Esophagus muscularis mucosa (tissue), 4 donors: ENCODE results near the gene RBMS1. TPM values are rescaled to one million over a fixed set of nuclear protein-coding genes. Genes with fewer than 3 reads are reported as not detected.

ENCODE experiments used
- DNase-seq: peaks from one replicate; pipeline ENCODE4 v3.0.0-alpha.2; 2017; ENCODE audit errors: extremely low spot score
- H3K27ac ChIP-seq, 4 donors: fragments of 200-600 bp; sonication (generic); replicated peaks in 1 of 4; 1 replicate in 3 of 4; 2 replicates in 1 of 4; pipeline ENCODE4 v1.5.1; 2016 to 2019; ENCODE audit warnings: mild to moderate bottlenecking in 1 of 4
- H3K27me3 ChIP-seq, 4 donors: fragments of 200-600 bp; sonication (generic); one replicate each; pipeline versions ENCODE4 v1.5.1 to v1.6.0; 2016 to 2019
- H3K36me3 ChIP-seq, 4 donors: fragments of 200-600 bp; sonication (generic); one replicate each; pipeline ENCODE4 v1.5.1; 2016 to 2019
- H3K4me1 ChIP-seq, 4 donors: fragments of 200-600 bp; sonication (generic); one replicate each; pipeline ENCODE4 v1.5.1; 2016 to 2019
- H3K4me3 ChIP-seq, 4 donors: fragments of 200-600 bp; sonication (generic); 1 replicate in 2 of 4; 2 replicates in 2 of 4; pipeline ENCODE4 v1.5.1; 2016 to 2019; ENCODE audit warnings: mild to moderate bottlenecking in 4 of 4, moderate library complexity in 1 of 4
- H3K9me3 ChIP-seq, 4 donors: fragments of 200-600 bp; sonication (generic); 1 replicate in 3 of 4; 2 replicates in 1 of 4; pipeline ENCODE4 v1.5.1; 2016 to 2019
- CTCF ChIP-seq, 3 experiments: fragments of 200-600 bp in 2 of 3; fragments of 450-650 bp in 1 of 3; sonication (generic) in 2 of 3; IDR thresholded peaks; one replicate each; pipeline ENCODE4 v1.5.1; 2017 to 2019; ENCODE audit warnings: antibody characterized with exemption in 3 of 3, mild to moderate bottlenecking in 2 of 3, moderate library complexity in 1 of 3
- EP300 ChIP-seq: sonication (generic); formaldehyde crosslinking; IDR thresholded peaks from one replicate; pipeline ENCODE4 v1.6.1; 2017; ENCODE audit warnings: antibody characterized with exemption
- POLR2A ChIP-seq: fragments of 450-650 bp; IDR thresholded peaks from one replicate; pipeline ENCODE4 v1.6.1; 2017; ENCODE audit warnings: antibody characterized with exemption, moderate library complexity, mild to moderate bottlenecking, low read depth
- POLR2AphosphoS5 ChIP-seq, 2 donors: sonication (generic); formaldehyde crosslinking; IDR thresholded peaks; one replicate each; pipeline ENCODE4 v1.6.1; 2017; ENCODE audit warnings: antibody characterized with exemption in 2 of 2
- WGBS: methylation state at CpG from one replicate; pipeline ENCODE4 v1.1.5; 2018; 5-methylcytosine and 5-hydroxymethylcytosine counted together
- intact Hi-C: fragments of 100-400 bp; cut with DNase I; formaldehyde crosslinking; loops from one replicate; pipeline ENCODE4 v1.15.1; 2023
- total RNA-seq, 4 donors: library from RNA; depleted of rRNA; stranded (reverse); fragments of >200 nt; gene quantifications; one replicate each; pipeline versions ENCODE4 v1.1.0 to v1.2.1, GENCODE V29; 2016

The RBMS1 gene, protein sequence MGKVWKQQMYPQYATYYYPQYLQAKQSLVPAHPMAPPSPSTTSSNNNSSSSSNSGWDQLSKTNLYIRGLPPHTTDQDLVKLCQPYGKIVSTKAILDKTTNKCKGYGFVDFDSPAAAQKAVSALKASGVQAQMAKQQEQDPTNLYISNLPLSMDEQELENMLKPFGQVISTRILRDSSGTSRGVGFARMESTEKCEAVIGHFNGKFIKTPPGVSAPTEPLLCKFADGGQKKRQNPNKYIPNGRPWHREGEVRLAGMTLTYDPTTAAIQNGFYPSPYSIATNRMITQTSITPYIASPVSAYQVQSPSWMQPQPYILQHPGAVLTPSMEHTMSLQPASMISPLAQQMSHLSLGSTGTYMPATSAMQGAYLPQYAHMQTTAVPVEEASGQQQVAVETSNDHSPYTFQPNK
- 100 to 1,000 TPM in 1 of 4 donors, 10 to 100 TPM in 3; 86.8 to 116 (median 93.1) TPM for total RNA-seq

GRCh38 chr2:160493227-160494028, at the start of gene RBMS1:
Gene RBMS1, minus strand, starts transcription at chr2:160493807. Its CDS starts 444 bp downstream, at chr2:160493363.
- Histone ChIP-seq H3K4me3 (peak within 1 kb of the TSS; percentile 81 to 95 (median 91)), H3K36me3 (no peaks in the 10 kb centered on the region), H3K27me3 (no peaks in the 10 kb centered on the region), H3K27ac (peak within 1 kb of the TSS; percentile 95 to 99 (median 98)), H3K4me1 (peaks cover 7 to 44% (median 40%) of the 10 kb centered on the region in 4 donors), H3K9me3 (no peaks in the 10 kb centered on the region)
- under 1% methylated on average over 42 of the region's 66 CpGs for WGBS
- intact Hi-C loops: loop anchor here (5.0 to 10.0 kb wide), 5 partner anchors 86 to 479 kb away; no protein-coding TSS in a partner anchor
- no peak for TF ChIP-seq EP300
- no peak for TF ChIP-seq POLR2A
- TF ChIP-seq POLR2AphosphoS5 (IDR thresholded peaks at IDR 0.05): peak; percentile 56 to 73
- DNase-seq: no peak

DNA sequence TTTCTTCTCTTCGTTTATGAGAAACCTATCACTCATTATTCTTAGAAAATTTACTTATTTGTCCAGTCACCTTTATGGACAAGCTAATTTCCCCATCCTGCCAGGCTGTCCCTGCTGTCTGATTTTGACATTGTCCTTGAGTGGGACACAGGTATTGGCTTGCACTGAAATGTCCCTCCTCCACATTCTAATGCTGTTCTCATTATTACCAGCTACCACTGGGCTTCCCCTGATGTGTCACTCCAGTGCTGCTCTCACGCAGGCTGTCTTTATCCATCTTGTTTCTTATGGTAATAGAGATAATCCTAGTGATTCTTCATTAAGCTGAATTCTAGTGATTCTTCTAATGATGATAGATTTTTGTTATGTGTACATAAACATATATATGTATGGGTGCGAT, 48.1 kb upstream of the RBMS1 start:
- WGBS: 96% methylated on average over 3 of the region's 3 CpGs
- intact Hi-C loops: no loop called here
- Histone ChIP-seq H3K4me1 (no peaks in the 10 kb centered on the region), H3K9me3 (no peaks in the 10 kb centered on the region), H3K27ac (no peak overlapping the region), H3K27me3 (no peaks in the 10 kb centered on the region), H3K4me3 (no peak overlapping the region), H3K36me3 (no peaks in the 10 kb centered on the region)
- no peak for DNase-seq
- TF ChIP-seq EP300 (no peak), CTCF (IDR thresholded peaks at IDR 0.05) (no peak), POLR2AphosphoS5 (IDR thresholded peaks at IDR 0.05) (no peak), POLR2A (no peak)

DNA sequence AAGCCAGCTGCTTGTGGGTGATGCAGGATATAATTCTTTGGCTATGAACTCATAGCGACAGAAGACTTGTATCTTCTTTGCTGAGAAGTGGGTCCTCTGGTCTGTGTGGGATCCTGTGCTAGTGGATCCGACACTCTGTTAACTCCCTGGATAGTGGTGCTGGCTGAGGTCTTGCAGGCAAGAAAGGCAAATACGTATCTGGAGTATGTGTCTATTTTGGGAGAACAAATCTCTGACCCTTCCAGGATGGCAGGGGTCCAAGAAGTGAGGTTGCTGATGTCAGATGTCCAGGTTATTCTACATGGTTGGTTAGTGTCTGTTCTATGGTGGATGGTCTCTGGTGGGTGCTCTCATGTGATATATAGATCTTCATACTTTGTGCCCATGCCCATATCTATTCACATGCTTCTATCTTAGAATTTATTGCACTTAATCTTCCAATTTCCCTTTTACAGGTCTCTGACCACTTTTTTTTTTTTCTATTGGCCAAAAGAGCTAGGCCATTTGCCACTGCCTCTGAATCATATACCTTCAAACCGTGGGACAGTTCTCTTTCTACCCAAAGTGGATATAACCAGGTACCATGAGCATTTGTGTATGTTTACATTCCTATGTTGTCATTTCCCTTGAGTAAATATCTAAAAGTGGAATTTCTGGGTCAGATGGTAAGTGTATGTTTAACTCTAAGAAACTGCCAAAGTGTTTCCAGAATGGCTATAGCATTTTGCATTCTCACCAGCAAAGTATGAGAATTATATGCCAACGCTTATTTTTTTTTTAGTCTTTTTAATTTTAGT, 45.1 kb upstream of the RBMS1 start:
- Histone ChIP-seq H3K27me3 (no peaks in the 10 kb centered on the region), H3K9me3 (no peaks in the 10 kb centered on the region), H3K27ac (no peak overlapping the region), H3K4me3 (no peak overlapping the region), H3K36me3 (no peaks in the 10 kb centered on the region), H3K4me1 (peaks cover under 1 to 7% (median 4%) of the 10 kb centered on the region in 4 donors)
- DNase-seq: no peak
- TF ChIP-seq POLR2A (no peak), POLR2AphosphoS5 (IDR thresholded peaks at IDR 0.05) (no peak), CTCF (IDR thresholded peaks at IDR 0.05) (no peak), EP300 (no peak)
- intact Hi-C loops: no loop called here
- 94% methylated on average over 5 of the region's 5 CpGs for WGBS

- Histone ChIP-seq H3K27ac (no peak overlapping the region), H3K4me1 (peaks cover 7 to 14% (median 10%) of the 10 kb centered on the region in 4 donors), H3K4me3 (no peak overlapping the region), H3K9me3 (no peaks in the 10 kb centered on the region), H3K36me3 (no peaks in the 10 kb centered on the region), H3K27me3 (no peaks in the 10 kb centered on the region)
- intact Hi-C loops: no loop called here
- no peak for DNase-seq
- WGBS: 85% methylated on average over 4 of the region's 4 CpGs
- TF ChIP-seq EP300 (no peak), POLR2A (no peak), CTCF (IDR thresholded peaks at IDR 0.05) (no peak), POLR2AphosphoS5 (IDR thresholded peaks at IDR 0.05) (no peak)
These were observed 44.5 kb upstream of the RBMS1 start for GRCh38 chr2:160538115-160538514.
